Muscle layer of colon (tissue), 2 donors: Measurements from ENCODE around the gene NDST1.

Experiments used
- H3K27ac ChIP-seq: one replicate; pipeline ENCODE4 v1.7.0; 2013; ENCODE audit warnings: low read depth, mild to moderate bottlenecking, low read length, moderate library complexity
- H3K27me3 ChIP-seq, 2 donors: one replicate each; pipeline ENCODE4 v1.7.0; 2013; ENCODE audit warnings: low read length in 2 of 2, mild to moderate bottlenecking in 2 of 2; ENCODE audit not compliant: insufficient read depth in 2 of 2, control insufficient read depth in 1 of 2
- H3K36me3 ChIP-seq: one replicate; pipeline ENCODE4 v1.7.0; 2013; ENCODE audit warnings: mild to moderate bottlenecking, low read length; ENCODE audit not compliant: insufficient read depth
- H3K4me1 ChIP-seq: one replicate; pipeline ENCODE4 v1.7.0; 2013; ENCODE audit warnings: mild to moderate bottlenecking, low read length; ENCODE audit not compliant: insufficient read depth
- H3K4me3 ChIP-seq, 2 donors: one replicate each; pipeline ENCODE4 v1.7.0; 2013; ENCODE audit warnings: low read length in 2 of 2, low read depth in 1 of 2, mild to moderate bottlenecking in 1 of 2, moderate library complexity in 1 of 2
- H3K9ac ChIP-seq: one replicate; pipeline ENCODE4 v1.7.0; 2013; ENCODE audit warnings: low read length
- H3K9me3 ChIP-seq: one replicate; pipeline ENCODE4 v1.7.0; 2013; ENCODE audit warnings: mild to moderate bottlenecking, low read length
- donor health status: abdominal sarcoma.
- donor health status: Adenocarcinoma of cecum.

Gene NDST1

DNA sequence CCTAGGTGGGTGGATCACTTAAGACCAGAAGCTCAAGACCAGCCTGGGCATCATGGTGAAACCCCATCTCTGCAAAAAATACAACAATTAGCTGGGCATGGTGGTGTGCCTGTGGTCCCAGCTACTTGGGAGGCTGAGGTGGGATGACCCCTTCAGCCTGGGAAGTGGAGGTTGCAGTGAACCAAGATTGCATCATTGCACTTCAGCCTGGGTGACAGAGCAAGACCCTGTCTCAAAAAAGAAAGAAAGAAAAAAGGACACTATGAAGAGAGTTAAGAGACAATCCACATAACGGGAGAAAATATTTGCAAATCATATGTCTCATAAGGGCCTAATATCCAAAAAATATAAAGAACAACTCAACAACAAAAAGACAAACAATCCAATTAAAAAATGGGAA is 57.9 kb downstream of the NDST1 start:
- no peak overlapping the region for H3K4me3 ChIP-seq
- H3K4me1 ChIP-seq: no peaks in the 10 kb centered on the region
- no peaks in the 10 kb centered on the region for H3K36me3 ChIP-seq

DNA sequence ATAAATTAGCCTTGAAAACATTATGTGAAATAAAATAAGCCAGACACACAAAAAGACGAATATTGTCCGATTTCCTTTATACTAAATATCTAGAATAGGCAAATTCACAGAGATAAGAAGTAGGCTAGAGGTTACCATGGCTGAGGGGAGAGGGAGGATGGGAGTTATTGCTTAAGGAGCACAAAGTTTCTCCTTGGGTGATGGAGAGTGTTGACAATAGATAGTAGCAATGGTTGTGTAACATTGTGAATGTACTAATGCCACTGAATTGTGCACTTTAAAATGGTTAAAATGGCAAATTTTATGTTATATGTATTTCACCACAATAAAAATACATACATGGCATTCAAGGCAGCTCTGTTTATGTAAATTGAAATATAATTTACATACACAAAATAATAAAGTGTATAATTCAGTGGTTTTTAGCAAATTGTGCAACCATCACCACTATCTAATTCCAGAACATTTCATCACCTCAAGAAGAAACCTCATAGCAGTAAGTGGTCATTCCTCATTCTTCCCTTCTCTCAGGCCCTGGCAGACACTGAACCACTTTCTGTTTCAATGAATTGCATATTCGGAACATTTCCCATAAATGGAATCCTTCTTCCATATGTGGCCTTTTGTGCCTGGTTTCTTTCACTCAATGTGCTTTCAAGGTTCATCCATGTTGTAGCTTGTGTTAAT is 59.2 kb downstream of the NDST1 start:
- Histone ChIP-seq H3K9me3 (no peaks in the 10 kb centered on the region), H3K27ac (no peak overlapping the region), H3K27me3 (no peaks in the 10 kb centered on the region), H3K36me3 (no peaks in the 10 kb centered on the region), H3K4me1 (no peaks in the 10 kb centered on the region), H3K9ac (no peak overlapping the region), H3K4me3 (no peak overlapping the region)

More for the DNA sequence above, 57.9 kb downstream of the NDST1 start:
- Histone ChIP-seq H3K27ac (no peak overlapping the region), H3K27me3 (no peaks in the 10 kb centered on the region), H3K9ac (no peak overlapping the region), H3K9me3 (no peaks in the 10 kb centered on the region)

DNA sequence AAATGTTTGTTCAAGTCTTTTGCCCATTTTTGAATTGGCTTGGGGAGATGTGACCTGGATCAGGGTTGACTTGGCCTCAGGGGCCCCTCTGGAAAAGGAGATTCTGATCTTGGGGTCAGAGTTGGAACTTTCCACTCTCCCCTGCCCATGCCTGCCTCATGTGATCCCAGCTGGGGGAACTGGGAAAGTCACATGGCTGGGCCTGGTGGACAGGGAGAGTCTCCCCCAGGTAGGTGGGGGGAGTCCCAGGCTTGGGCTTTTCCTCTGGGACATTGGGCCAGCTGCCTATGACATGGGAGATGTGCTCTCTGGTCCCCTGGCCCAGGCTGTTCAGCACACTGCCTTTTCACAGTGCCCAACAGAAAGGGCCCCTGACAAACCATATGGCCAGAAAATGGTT is 60.7 kb downstream of the NDST1 start:
- no peak overlapping the region for H3K27ac ChIP-seq
- no peaks in the 10 kb centered on the region for H3K4me1 ChIP-seq
- no peaks in the 10 kb centered on the region for H3K27me3 ChIP-seq
- no peaks in the 10 kb centered on the region for H3K9me3 ChIP-seq
- no peak overlapping the region for H3K4me3 ChIP-seq
- no peak overlapping the region for H3K9ac ChIP-seq
- H3K36me3 ChIP-seq: no peaks in the 10 kb centered on the region

DNA sequence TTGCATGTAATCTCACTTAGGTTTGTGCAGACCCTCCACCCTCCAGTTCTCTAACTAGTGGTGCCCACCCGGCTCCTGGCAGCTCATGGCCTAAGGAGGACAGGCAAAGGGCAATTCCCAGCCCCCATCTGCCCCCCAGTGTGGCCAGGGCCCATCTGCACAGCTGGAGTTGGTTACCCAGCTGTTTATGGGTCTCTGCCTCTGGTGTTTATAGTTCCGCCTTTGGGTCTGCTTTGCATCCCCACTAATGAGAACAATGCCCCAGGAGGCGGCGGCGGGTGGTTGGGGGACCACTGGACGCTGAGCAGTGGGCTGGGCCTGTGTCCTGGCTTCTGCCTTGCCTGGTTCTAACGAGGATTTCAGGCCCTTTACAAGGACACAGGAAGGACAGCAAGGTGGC is 62.4 kb downstream of the NDST1 start:
- Histone ChIP-seq H3K27ac (no peak overlapping the region), H3K9me3 (no peaks in the 10 kb centered on the region), H3K4me3 (no peak overlapping the region), H3K9ac (no peak overlapping the region), H3K4me1 (no peaks in the 10 kb centered on the region), H3K27me3 (no peaks in the 10 kb centered on the region), H3K36me3 (no peaks in the 10 kb centered on the region)

DNA sequence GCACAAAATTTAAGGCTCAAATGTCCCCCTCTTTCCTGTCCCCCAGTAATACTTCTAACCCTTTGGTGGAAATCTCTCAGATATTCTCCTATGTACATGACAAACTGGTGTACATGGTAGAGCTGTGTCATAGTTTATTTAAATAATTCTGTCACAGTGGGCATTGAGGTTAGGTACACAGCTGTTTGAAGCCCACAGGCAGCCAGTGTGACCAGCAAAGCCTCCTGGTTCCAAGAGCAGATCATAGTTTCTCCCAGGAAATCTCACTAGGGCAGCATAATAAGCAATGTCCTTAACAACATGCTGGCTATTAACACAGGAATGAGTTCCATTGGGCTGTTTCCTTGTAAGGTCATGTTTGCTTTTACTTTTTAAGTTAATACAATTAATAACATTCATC is 63.9 kb downstream of the NDST1 start:
- no peak overlapping the region for H3K9ac ChIP-seq
- no peak overlapping the region for H3K27ac ChIP-seq
- H3K9me3 ChIP-seq: no peaks in the 10 kb centered on the region
- H3K4me3 ChIP-seq: no peak overlapping the region
- no peaks in the 10 kb centered on the region for H3K27me3 ChIP-seq
- no peaks in the 10 kb centered on the region for H3K36me3 ChIP-seq
- no peaks in the 10 kb centered on the region for H3K4me1 ChIP-seq

DNA sequence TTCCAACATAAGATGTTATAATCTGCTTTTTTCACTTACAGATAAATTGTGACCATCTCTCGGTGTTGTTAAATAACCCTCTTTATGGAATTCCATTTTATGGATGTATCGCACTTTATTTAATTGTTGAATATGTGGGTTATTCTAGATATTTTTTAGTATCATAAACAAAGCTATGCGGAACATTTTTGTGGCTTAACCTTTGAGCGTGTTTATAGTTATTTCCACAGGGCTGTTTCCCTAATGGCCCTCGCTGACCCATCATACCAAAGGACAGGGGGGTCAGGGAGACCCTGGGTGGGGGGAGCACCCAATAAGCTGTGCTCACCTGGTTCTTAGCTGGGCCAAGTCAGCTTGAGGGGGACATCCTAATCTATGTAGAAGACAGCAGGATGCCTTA is 65.3 kb downstream of the NDST1 start:
- no peaks in the 10 kb centered on the region for H3K36me3 ChIP-seq

DNA sequence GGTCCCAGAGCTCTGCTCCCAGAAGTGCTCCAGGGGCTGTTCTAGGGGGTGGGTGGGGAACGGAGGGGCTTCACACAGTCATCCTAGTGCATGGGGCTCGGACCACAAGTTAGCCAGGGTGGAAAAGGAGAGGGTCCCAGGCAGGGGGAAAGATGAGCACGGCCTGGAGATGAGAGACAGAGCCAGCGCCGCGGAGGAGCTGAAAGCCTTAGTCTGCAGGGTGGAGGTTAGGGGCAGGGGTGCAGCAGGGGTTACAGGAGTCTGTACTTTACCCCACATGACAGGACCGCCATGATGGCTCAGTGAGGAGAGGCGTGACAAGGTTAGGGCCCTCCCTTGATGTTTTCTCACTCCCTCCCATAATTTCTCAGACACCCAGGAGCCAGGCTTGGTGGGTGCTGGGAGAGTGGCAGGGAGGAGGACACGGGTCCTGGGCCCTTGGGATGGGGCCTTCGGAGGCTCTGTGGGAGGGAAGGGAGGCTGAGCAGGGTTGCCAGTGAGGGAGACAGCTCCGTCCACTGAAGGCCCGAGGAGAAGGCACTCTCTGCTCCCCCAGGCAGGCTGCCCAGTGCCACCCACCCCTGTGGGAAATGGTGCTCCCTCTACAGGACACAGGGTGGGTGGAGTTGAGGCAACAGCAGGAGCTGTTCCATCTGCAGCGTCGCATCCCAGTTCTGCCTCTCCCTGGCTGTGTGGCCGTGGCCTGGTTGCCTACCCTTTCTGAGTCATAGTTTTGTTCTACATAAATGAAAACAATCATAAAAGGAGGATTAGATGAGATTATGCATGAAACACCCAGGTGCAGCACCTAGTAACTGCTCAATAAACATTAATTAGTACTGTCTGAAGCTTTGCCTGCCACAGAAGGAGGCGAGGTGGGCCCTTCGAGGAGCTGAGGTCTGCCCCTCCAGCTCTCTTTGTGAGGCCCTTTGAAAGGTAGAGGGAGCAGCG is 66.2 kb downstream of the NDST1 start:
- Histone ChIP-seq H3K27ac (no peak overlapping the region), H3K4me1 (no peaks in the 10 kb centered on the region), H3K27me3 (no peaks in the 10 kb centered on the region), H3K36me3 (no peaks in the 10 kb centered on the region), H3K4me3 (no peak overlapping the region), H3K9me3 (no peaks in the 10 kb centered on the region), H3K9ac (no peak overlapping the region)

More for the DNA sequence above, 65.3 kb downstream of the NDST1 start:
- Histone ChIP-seq H3K27me3 (no peaks in the 10 kb centered on the region), H3K27ac (no peak overlapping the region), H3K9ac (no peak overlapping the region), H3K4me3 (no peak overlapping the region), H3K4me1 (no peaks in the 10 kb centered on the region), H3K9me3 (no peaks in the 10 kb centered on the region)

DNA sequence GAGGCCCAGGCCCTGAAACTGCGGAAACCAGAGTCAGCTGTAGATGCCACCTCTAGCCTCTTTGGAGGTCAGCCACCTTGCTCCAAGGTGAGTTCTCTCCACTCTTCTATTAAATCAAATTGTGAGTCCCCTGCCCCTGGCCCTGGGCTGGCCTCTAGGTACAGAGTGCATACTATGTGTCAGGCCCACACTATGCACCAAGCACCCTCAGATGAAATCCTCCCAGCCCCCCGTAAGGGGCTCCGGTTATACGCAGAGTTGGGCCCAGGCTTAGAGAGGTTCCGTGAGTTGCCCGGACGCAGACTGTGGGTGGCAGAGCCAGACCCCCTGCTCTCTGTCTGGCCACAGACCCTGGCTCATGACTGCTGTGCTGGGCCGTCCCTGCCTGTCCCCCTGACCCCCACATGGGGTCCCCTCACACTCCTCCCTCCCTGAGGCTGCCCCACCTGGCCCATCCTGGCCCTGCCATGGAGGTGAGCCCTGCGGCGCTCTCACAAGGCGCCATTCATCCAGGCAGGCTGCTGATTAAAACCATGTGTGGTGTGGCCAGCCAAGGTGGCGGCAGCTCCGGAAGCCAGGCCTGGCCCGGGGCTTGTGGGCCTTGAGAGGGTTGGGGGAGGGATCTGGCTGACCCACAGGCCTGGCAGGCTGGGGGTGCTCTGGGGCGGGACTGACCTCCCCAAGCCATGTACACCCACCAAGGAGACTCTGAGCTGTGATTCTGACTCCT is 67.1 kb downstream of the NDST1 start:
- H3K4me1 ChIP-seq: no peaks in the 10 kb centered on the region

DNA sequence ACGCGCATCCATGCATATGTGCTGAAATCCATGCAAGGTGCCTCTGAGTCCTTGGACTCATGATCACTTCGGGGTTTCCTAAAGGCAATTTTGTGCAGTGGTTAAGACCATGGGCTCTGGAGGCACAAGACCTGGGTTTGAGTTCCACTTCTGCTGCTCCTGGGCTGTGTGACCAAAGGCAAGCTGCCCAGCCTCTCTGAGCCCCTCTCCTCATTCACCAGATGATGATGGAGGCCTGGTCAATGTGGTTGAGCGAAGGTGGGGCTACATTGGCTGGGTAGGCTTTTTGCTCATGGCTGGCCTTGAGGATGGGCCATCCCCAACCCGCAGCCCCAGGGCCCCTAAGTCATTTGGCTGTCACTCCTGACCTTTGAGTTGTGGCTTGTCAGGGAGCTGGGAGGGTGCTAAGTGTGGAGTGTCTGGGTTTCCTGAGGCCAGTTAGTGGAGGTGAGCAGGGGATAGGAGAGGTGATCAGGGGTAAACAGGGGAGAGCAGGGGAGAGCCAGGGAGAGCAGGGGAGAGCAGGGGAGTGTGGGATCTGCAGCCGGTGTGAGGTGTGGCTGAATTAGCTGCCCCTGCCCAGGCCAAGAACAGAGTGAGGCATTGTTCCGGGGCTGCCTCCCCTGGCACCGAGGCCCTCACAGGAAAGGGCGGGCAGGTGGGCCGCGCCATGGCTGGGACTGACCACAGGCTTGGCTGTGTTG is 68.0 kb downstream of the NDST1 start:
- Histone ChIP-seq H3K36me3 (no peaks in the 10 kb centered on the region), H3K9ac (no peak overlapping the region), H3K27ac (no peak overlapping the region), H3K27me3 (no peaks in the 10 kb centered on the region), H3K4me3 (no peak overlapping the region), H3K9me3 (no peaks in the 10 kb centered on the region), H3K4me1 (no peaks in the 10 kb centered on the region)

More for the DNA sequence above, 67.1 kb downstream of the NDST1 start:
- H3K4me3 ChIP-seq: no peak overlapping the region
- no peaks in the 10 kb centered on the region for H3K27me3 ChIP-seq
- H3K27ac ChIP-seq: no peak overlapping the region
- H3K9ac ChIP-seq: no peak overlapping the region
- no peaks in the 10 kb centered on the region for H3K9me3 ChIP-seq
- H3K36me3 ChIP-seq: no peaks in the 10 kb centered on the region

DNA sequence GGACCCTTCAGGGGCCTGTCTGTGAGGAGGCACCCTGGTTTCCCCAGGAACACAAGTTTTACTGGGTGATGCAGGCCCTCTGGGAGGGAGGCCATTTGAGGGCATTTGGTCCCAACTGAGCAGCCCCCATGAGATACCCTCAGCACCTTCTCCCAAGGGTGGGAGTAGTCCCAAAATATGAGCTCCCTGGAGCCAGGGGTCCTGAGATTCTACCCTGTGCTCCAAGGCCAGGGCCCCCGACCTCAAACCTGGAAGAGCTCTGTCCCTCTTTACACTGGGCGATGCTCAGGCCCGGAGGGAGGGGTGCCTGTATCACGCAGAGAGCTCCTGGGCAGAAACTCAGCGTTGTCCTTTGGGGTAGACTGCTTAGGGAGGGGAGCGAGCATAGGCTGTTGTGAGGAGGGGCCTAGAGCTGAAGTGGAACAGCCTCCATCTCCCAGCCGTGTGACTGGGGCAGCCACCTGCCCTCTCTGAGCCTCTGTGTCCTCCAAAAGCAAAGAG is 68.6 kb downstream of the NDST1 start:
- Histone ChIP-seq H3K9ac (no peak overlapping the region), H3K27ac (no peak overlapping the region), H3K9me3 (no peaks in the 10 kb centered on the region), H3K4me1 (no peaks in the 10 kb centered on the region), H3K36me3 (no peaks in the 10 kb centered on the region), H3K27me3 (no peaks in the 10 kb centered on the region), H3K4me3 (no peak overlapping the region)
